ENCODE data around the gene KY. TPM values are rescaled to one million over a fixed set of nuclear protein-coding genes. Genes with fewer than 3 reads are reported as not detected.

The KY gene
- total RNA-seq, 1 donor = 10.5 TPM

DNA sequence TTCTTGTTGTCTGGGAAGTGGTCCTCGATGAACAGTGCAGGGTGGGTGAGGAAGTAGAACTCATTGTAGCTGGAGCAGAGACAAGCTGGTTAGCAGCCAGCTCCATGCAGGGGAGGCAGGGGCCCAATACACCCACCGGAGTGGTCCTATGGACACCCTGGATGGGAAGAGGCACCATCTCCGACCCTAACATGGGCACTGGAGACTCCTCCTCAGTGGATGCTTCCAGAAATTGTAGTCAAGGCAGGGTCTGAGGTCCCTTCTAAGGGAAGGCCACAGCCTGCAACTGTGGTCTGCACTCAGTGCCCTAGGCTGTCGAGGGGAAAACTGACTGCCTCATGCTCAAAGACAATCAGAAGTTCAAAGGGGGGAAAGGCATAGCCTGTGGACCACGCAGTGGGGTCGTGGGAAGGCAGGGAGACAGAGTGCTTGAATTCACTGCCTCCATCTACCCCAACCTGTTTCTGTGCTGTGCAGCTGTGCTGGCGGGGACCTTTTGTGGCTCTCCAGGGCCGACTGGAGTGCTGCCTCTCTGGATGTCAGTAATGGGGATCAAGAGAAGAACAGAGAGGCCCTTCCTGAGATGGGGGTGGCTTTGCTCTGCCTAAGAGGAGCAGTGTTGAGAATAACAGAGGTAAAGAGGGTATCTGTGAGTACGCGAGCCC, 41.9 kb downstream of the KY start:
- no peak for DNase-seq (ENCODE audit: low read depth)
- H3K4me3 ChIP-seq (ENCODE audit: low read depth, low read length) = no peak overlapping the region
- TF ChIP-seq, protein P1, sequence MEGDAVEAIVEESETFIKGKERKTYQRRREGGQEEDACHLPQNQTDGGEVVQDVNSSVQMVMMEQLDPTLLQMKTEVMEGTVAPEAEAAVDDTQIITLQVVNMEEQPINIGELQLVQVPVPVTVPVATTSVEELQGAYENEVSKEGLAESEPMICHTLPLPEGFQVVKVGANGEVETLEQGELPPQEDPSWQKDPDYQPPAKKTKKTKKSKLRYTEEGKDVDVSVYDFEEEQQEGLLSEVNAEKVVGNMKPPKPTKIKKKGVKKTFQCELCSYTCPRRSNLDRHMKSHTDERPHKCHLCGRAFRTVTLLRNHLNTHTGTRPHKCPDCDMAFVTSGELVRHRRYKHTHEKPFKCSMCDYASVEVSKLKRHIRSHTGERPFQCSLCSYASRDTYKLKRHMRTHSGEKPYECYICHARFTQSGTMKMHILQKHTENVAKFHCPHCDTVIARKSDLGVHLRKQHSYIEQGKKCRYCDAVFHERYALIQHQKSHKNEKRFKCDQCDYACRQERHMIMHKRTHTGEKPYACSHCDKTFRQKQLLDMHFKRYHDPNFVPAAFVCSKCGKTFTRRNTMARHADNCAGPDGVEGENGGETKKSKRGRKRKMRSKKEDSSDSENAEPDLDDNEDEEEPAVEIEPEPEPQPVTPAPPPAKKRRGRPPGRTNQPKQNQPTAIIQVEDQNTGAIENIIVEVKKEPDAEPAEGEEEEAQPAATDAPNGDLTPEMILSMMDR (IDR thresholded peaks at IDR 0.05; ENCODE audit: insufficient read depth, low read length) = no peak

DNA sequence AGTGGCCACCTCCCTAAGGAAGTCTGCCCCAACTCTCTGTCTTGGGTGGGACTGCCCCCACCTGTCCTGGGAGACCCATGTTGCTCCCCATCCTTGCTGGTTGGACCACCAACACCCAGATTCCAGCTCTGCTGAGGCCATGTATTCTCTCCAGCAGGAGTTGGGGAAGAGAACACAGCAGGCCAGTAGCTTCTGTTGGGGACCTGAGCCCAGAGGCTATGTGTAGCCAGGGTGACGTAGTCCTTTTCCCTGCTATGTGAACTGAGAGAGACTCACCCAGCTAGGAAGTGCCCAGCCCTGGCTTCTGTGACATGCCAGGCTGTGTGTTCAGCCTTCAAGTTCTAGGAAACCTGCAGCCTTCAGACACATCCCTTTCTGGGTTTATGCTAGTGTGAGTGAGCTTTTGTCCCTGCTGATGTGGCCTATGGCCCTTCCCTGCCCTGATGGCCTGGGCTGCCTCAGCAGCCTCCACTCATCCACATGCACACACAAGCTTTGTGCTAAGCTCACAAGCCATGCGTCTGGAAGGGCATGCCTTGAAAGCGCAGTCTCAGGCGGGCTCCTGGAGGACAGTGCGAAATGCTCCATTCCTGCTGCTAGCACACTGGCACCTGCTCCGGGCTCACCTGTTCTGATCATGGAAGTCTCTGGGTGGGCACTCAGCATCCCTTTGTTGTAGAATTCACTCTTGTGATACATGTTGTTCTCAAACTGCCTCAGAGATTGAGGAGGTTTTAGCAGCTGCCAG, 42.6 kb downstream of the KY start:
- TF ChIP-seq, protein P1 (IDR thresholded peaks at IDR 0.05; ENCODE audit: insufficient read depth, low read length) = no peak
- DNase-seq (ENCODE audit: low read depth) = no peak
- H3K4me3 ChIP-seq (ENCODE audit: low read depth, low read length) = no peak overlapping the region

DNA sequence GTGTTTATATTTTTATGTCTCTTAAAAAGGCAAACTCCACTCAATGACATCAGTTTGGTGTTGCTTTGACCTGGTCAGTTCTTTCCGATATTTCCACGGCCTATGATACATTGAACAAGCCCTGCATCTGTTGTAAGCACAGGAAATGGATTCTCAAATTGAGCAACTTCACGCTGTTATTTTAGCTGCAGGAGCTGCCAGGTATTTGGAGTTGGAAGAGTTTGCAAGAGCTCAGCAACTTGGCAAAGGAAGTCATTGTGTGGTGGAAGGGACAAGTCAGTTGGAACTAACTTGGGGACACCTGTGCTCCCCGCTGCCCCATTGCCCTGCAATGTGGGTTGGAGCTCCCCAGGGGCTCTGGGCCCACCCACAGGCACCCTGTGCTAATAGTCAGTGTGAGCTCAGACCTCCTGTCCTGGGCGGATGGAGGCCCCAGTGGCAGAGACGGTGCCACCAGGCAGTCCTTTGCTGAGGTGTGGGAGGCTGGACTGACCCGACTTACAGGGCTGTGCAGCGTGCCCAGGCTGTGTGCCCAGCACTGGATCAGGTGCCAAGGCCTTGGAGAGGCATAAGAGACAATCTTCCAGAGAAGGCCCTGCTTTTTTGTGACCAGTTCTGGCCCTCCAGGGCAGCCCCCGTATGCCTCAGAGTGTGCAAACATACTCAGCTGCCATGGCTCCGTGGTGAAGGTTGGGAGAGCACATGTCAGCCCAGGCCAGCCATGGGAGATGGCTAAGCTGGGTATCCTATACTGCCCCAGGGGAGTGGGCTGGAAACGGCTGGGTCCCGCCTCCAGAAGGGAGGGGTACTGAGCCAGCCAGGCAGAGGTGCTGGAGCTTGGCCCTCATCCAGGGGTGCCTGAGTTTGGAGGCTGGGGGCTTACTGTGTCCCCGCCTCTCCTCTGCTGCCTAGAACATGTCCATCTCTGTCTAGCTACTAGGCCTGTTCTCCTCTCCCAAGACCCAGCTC, 43.5 kb downstream of the KY start:
- H3K4me3 ChIP-seq (ENCODE audit: low read depth, low read length) = no peak overlapping the region
- TF ChIP-seq, protein P1 (IDR thresholded peaks at IDR 0.05; ENCODE audit: insufficient read depth, low read length) = no peak
- DNase-seq (ENCODE audit: low read depth) = peak; percentile 70

DNA sequence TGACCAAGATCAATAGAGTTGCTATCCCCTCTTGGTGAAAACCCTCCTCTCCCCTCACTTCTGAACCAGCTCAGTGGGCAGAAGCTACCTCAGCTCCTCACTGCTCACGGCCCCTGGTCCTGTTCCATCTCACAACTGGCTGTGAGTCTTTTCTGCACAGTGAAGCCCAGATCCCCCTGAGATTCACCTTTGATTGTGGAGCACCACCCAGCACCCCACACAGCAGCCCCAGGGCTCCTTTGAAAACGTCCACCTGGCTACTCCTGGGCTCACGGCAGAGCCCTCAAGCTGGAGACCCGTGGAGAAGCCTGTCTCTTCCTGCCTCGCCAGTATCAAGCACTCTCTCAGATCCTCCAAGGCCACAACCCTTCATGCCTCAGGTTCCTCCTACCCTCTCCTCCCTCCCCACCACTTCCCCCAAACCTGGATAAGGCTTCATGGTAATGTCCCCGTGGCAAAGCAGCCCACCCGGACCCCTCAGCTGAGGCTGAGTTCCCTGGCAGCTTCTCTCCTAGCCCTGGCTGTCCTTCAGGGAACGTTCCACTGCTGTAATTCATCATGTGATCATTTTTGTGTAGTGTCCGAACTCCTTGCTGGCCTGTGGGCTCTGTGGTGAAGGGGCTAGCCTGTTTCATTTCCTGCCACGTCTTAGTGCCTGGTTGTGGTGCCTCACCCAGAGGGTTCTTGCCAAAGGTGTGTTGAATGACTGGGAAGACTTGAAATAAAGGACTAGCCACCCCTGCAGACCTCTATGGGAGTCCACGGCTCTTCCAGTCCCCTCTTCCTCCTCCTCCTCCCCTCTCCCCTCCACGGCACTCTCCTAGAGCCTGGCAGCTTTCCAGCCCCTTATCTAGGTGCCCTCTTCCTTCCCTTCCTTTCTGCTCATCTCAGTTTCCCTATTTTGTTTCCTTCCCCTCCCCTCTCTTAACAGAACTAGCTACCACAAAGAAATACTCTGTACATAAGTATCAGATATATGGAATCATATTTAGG, 44.5 kb downstream of the KY start:
- TF ChIP-seq, protein P1 (IDR thresholded peaks at IDR 0.05; ENCODE audit: insufficient read depth, low read length) = no peak
- peak; percentile 11 for DNase-seq (ENCODE audit: low read depth)
- no peak overlapping the region for H3K4me3 ChIP-seq (ENCODE audit: low read depth, low read length)

DNA sequence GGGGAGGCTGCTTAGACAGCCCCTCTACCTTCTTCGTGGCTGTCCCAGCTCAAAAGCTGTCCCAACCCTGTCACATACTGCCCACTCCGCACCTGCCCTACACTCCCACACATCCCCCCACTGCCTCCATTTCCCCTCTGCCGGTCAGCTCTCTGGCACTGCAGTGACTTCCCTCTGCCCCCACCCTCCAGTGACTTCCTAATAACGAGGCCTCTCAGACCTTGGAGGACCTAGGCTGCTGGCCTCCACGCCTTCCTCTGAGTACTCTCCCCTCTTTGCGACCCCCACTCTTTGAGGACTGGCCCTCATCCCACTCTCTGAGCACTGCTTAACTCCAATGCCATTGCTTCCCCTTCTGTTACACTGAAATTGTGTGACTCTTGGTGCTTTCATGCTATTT, 45.3 kb downstream of the KY start:
- no peak for DNase-seq (ENCODE audit: low read depth)
- TF ChIP-seq, protein P1 (IDR thresholded peaks at IDR 0.05; ENCODE audit: insufficient read depth, low read length) = no peak

More for the DNA sequence above, 45.3 kb downstream of the KY start:
- H3K4me3 ChIP-seq (ENCODE audit: low read depth, low read length) = no peak overlapping the region

All from fibroblast of the aortic adventitia (primary cell).